GM04503 (cell line): ENCODE results near the gene RPS10.

ENCODE experiments used
- DNase-seq: peaks from one replicate; pipeline ENCODE4 v3.0.0-alpha.2; 2012; ENCODE audit warnings: low read depth

Gene RPS10

DNA sequence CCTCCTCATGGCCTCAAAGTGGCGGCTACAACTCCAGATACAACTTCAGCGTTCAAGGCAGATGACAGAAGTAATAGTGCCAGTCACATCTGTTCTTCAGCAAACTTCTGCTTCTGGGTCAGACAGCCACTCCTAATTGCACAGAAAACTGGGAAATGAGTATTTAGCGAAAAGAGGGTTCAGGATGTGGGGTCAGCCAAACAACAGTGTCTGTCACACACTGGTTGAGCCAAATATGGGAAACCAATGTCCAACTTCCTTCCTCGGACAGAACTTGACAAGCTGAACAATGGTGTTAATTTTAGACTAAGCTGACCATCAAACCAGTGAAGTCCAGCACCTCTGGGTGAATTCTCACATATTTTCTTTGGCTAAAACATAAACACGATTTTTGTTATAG, 55.5 kb downstream of the RPS10 start:
- DNase-seq: no peak

DNA sequence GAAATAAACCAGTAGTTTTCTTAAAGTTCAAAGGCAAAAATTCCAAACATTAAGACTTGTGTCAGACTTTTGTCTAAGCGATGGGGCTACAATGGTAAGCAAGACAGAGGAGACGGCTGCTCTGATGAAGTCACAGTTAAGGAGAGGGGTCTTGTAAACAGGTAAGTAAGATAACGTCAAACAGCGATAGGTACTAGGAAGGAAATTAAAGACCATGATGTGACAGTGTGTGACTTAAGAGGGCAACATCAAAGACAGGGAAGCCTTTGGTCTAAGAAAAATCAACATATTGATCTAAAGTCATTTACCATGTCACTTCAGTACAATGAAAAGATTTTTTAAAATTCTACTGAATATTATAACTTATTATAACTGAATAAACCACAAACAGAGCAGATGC, 56.5 kb downstream of the RPS10 start:
- no peak for DNase-seq
